DND-41 (cell line): ENCODE results near the gene MICAL2.

Experiments used
- CTCF ChIP-seq: IDR thresholded peaks from 2 replicates; pipeline ENCODE4 v1.5.1; 2012; ENCODE audit warnings: borderline replicate concordance, low read length, moderate library complexity, mild to moderate bottlenecking; ENCODE audit not compliant: poor library complexity, severe bottlenecking; ENCODE audit errors: extremely low read depth
- EZH2 ChIP-seq: IDR thresholded peaks from 3 replicates; pipeline ENCODE4 v1.6.1; 2012; ENCODE audit warnings: borderline replicate concordance, low read depth, mild to moderate bottlenecking, moderate library complexity, low read length, inconsistent platforms; ENCODE audit not compliant: severe bottlenecking

- TF ChIP-seq CTCF = no peak
- no peak for TF ChIP-seq EZH2
Observed at GRCh38 chr11:12210200-12210599, 99.8 kb downstream of the MICAL2 start.
